HCT116 (cell line): ENCODE measurements around the gene TLX2. TPM values are rescaled to one million over a fixed set of nuclear protein-coding genes. Genes with fewer than 3 reads are reported as not detected.
A peak's percentile ranks its signal among the peaks of the same experiment; 100 is the strongest.

ENCODE experiments used
- ATAC-seq: fragments of 200-7000 bp; cut with Tn5 transposase; 2 replicates; pipeline ENCODE4 v1.9.1; 2020; ENCODE audit warnings: mild to moderate bottlenecking, moderate library complexity
- BruUV-seq: library from RNA; stranded (reverse); fragments of 400-500 nt; replicated peaks from 2 replicates; lab custom pipeline; 2021; lab: Mats Ljungman, UMichigan
- CTCF ChIA-PET: fragments of 300-600 bp; sonication (Branson Sonifier 250); formaldehyde crosslinking; loops from one replicate; lab custom pipeline; 2021; ENCODE audit warnings: antibody characterized with exemption; lab: Charles Lee
- POLR2A ChIA-PET: fragments of 300-600, 350-600 bp; sonication (Branson Sonifier 250); formaldehyde crosslinking; loops from one replicate; lab custom pipeline; 2021; ENCODE audit warnings: antibody characterized with exemption; lab: Charles Lee
- RAD21 ChIA-PET, 2 experiments: fragments of 300-600 bp; sonication (Branson Sonifier 250); formaldehyde crosslinking; loops; one replicate each; lab custom pipeline; 2023; ENCODE audit warnings: low total read pairs in 2 of 2; ENCODE audit not compliant: uncharacterized antibody in 2 of 2, unreplicated experiment in 2 of 2, low non-redundant PET in 1 of 2; lab: Charles Lee
- DNase-seq: peaks from one replicate; pipeline ENCODE4 v3.0.0-alpha.2; 2010; ENCODE audit warnings: low read depth, low spot score
- H2AFZ ChIP-seq: fragments of 200-600 bp; shearing (Covaris generic), sonication (generic); 2 replicates; pipeline ENCODE4 v1.6.1; 2017; ENCODE audit warnings: low read depth, mixed run types, mixed read lengths, antibody characterized with exemption, low read length; ENCODE audit not compliant: poor library complexity, severe bottlenecking
- H3K27ac ChIP-seq: 2 replicates; pipeline ENCODE4 v1.5.1; 2012; ENCODE audit warnings: low read depth, low read length
- H3K27me3 ChIP-seq: fragments of 200-600 bp; sonication (generic); 2 replicates; pipeline ENCODE4 v1.6.1; 2016; ENCODE audit warnings: mixed run types, low read length, mixed read lengths; ENCODE audit not compliant: insufficient read depth
- H3K36me3 ChIP-seq, 2 experiments: fragments of 200-500 bp in 1 of 2; fragments of 200-600 bp in 1 of 2; sonication (Bioruptor generic) in 1 of 2; sonication (generic) in 1 of 2; 2 replicates each; pipeline versions ENCODE4 v1.5.1 to v1.6.1; 2014 to 2016; ENCODE audit warnings: low read length in 2 of 2, inconsistent platforms in 1 of 2, mixed read lengths in 1 of 2, mixed run types in 1 of 2; ENCODE audit not compliant: insufficient read depth in 2 of 2, control insufficient read depth in 1 of 2
- H3K4me1 ChIP-seq, 2 experiments: fragments of 200-600 bp in 1 of 2; sonication (generic) in 1 of 2; 2 replicates each; pipeline versions ENCODE4 v1.5.1 to v1.6.1; 2012 to 2017; ENCODE audit warnings: low read length in 2 of 2, inconsistent platforms in 1 of 2, mild to moderate bottlenecking in 1 of 2, mixed read lengths in 1 of 2, mixed run types in 1 of 2, moderate library complexity in 1 of 2; ENCODE audit not compliant: insufficient read depth in 2 of 2, control insufficient read depth in 1 of 2
- H3K4me2 ChIP-seq: fragments of 200-600 bp; sonication (generic); 2 replicates; pipeline ENCODE4 v1.6.1; 2017; ENCODE audit warnings: mixed run types, low read length, mixed read lengths
- H3K4me3 ChIP-seq, 2 experiments: fragments of 200-600 bp in 1 of 2; sonication (generic) in 1 of 2; replicated peaks in 1 of 2; 2 replicates each; pipeline ENCODE4 v1.5.1; 2011 to 2016; ENCODE audit warnings: low read length in 2 of 2, control low read depth in 1 of 2, low read depth in 1 of 2, mild to moderate bottlenecking in 1 of 2, mixed read lengths in 1 of 2, mixed run types in 1 of 2
- H3K79me2 ChIP-seq: fragments of 200-600 bp; sonication (generic); 2 replicates; pipeline ENCODE4 v1.6.1; 2017; ENCODE audit warnings: mild to moderate bottlenecking, mixed run types, low read length, moderate library complexity, mixed read lengths; ENCODE audit not compliant: insufficient read depth
- H3K9ac ChIP-seq: fragments of 200-600 bp; sonication (generic); 2 replicates; pipeline ENCODE4 v1.6.1; 2016; ENCODE audit warnings: low read length, mixed read lengths
- H3K9me2 ChIP-seq: fragments of 200-600 bp; sonication (generic), shearing (Covaris generic); 2 replicates; pipeline ENCODE4 v1.6.1; 2017; ENCODE audit warnings: mixed run types, mild to moderate bottlenecking, moderate library complexity; ENCODE audit not compliant: insufficient read depth
- H3K9me3 ChIP-seq, 2 experiments: fragments of 200-500 bp in 1 of 2; fragments of 200-600 bp in 1 of 2; sonication (Bioruptor generic) in 1 of 2; sonication (generic) in 1 of 2; 2 replicates each; pipeline ENCODE4 v1.6.1; 2014 to 2017; ENCODE audit warnings: low read length in 2 of 2, mixed read lengths in 2 of 2, inconsistent platforms in 1 of 2, low read depth in 1 of 2, mild to moderate bottlenecking in 1 of 2, mixed run types in 1 of 2, moderate library complexity in 1 of 2; ENCODE audit not compliant: control insufficient read depth in 1 of 2, insufficient read depth in 1 of 2
- H4K20me1 ChIP-seq: fragments of 200-600 bp; sonication (generic), shearing (Covaris generic); 2 replicates; pipeline ENCODE4 v1.6.1; 2017; ENCODE audit warnings: mixed run types, mild to moderate bottlenecking, moderate library complexity; ENCODE audit not compliant: insufficient read depth
- EZH2 ChIP-seq: fragments of 200-600 bp; sonication (generic); IDR thresholded peaks from 2 replicates; pipeline ENCODE4 v1.6.1; 2017; ENCODE audit warnings: antibody characterized with exemption, mixed run types
- EZH2phosphoT487 ChIP-seq: fragments of 200-600 bp; IDR thresholded peaks from 2 replicates; pipeline ENCODE4 v1.6.1; 2018; ENCODE audit warnings: antibody characterized with exemption, borderline replicate concordance
- FOSL1 ChIP-seq: IDR thresholded peaks from 2 replicates; pipeline ENCODE4 v1.6.1; 2012; ENCODE audit warnings: low read depth
- JUND ChIP-seq: IDR thresholded peaks from 2 replicates; pipeline ENCODE4 v1.6.1; 2012
- RAD21 ChIP-seq: IDR thresholded peaks from 2 replicates; pipeline ENCODE4 v1.6.1; 2012; ENCODE audit warnings: low read depth, mild to moderate bottlenecking
- SIN3A ChIP-seq: IDR thresholded peaks from 2 replicates; pipeline ENCODE4 v1.6.1; 2012; ENCODE audit warnings: low read depth
- SP1 ChIP-seq: IDR thresholded peaks from 2 replicates; pipeline ENCODE4 v1.6.1; 2012; ENCODE audit warnings: low read depth
- TCF7L2 ChIP-seq: IDR thresholded peaks from 2 replicates; pipeline ENCODE4 v1.7.0; 2011; ENCODE audit warnings: borderline replicate concordance, inconsistent platforms; ENCODE audit not compliant: insufficient read depth, insufficient read length; ENCODE audit errors: extremely low read depth
- ZFX ChIP-seq: fragments of 450-650 bp; IDR thresholded peaks from 2 replicates; pipeline ENCODE4 v1.6.1; 2017
- intact Hi-C: fragments of 100-400 bp; cut with micrococcal nuclease; formaldehyde crosslinking; loops from 2 replicates; pipeline ENCODE4 v1.10.0; 2022
- total RNA-seq: library from RNA; stranded (reverse); gene quantifications from one replicate; pipeline ENCODE4 v1.2.1, GENCODE V29; 2021; ENCODE audit not compliant: unreplicated experiment
- TF ChIP-seq, protein P1 (sequence below): IDR thresholded peaks from 2 replicates; pipeline ENCODE4 v1.6.1; 2012; ENCODE audit warnings: low read depth
- TF ChIP-seq, protein P2 (sequence below): IDR thresholded peaks from 2 replicates; pipeline ENCODE4 v1.6.1; 2012
- TF ChIP-seq, protein P3 (sequence below), 3 experiments: fragments of 200-600 bp in 1 of 3; sonication (generic) in 1 of 3; IDR thresholded peaks in 2 of 3; conservative IDR thresholded peaks in 1 of 3; 2 replicates each; pipeline ENCODE4 v1.5.1; 2012 to 2017; ENCODE audit warnings: low read depth in 2 of 3, low read length in 2 of 3, antibody characterized with exemption in 1 of 3, borderline replicate concordance in 1 of 3, control low read depth in 1 of 3, mild to moderate bottlenecking in 1 of 3, mixed read lengths in 1 of 3, mixed run types in 1 of 3, moderate library complexity in 1 of 3; ENCODE audit not compliant: insufficient read depth in 1 of 3
- TF ChIP-seq, protein P4 (sequence below): IDR thresholded peaks from 2 replicates; pipeline ENCODE4 v1.6.1; 2011; ENCODE audit warnings: mild to moderate bottlenecking, low read length, moderate library complexity; ENCODE audit not compliant: insufficient replicate concordance; ENCODE audit errors: extremely low read depth
- TF ChIP-seq, protein P5 (sequence below): IDR thresholded peaks from 2 replicates; pipeline ENCODE4 v1.6.1; 2012

Gene TLX2
- total RNA-seq, 1 experiment from 2014 or later = not detected

DNA sequence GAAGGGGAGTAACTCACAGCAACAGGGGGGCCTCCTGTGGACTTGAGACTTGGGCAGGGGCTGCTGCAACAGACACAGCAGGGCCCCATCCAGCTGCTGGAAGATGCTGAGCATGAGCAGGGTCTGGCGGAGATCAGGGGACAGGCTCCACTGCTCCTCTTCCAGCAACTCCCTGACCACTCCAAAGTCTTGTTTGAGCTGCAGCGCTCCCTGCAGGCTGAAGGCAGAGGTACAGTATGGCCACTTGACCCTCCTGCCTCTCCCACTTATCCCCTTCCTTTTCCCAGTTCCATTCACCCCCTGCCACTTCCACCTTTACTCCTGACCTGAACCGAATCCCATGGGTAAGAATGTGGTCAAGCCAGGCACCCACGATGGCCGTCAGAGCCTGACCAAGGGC is 39.4 kb upstream of the TLX2 start:
- Histone ChIP-seq H3K9me3 (no peaks in the 10 kb centered on the region), H3K9me2 (no peaks in the 10 kb centered on the region), H2AFZ (no peak overlapping the region), H3K36me3 (peaks cover 15 to 17% of the 10 kb centered on the region in 2 experiments; a peak in 3 of 4 replicates), H3K9ac (no peak overlapping the region), H3K4me1 (peaks cover 12 to 18% of the 10 kb centered on the region in 2 experiments; a peak in 3 of 4 replicates), H4K20me1 (no peaks in the 10 kb centered on the region), H3K4me3 (no peak overlapping the region), H3K79me2 (peaks cover 10% of the 10 kb centered on the region), H3K4me2 (no peak overlapping the region), H3K27me3 (no peaks in the 10 kb centered on the region), H3K27ac (no peak overlapping the region)
- ATAC-seq (no peak), DNase-seq (no peak)
- TF ChIP-seq, protein P1, sequence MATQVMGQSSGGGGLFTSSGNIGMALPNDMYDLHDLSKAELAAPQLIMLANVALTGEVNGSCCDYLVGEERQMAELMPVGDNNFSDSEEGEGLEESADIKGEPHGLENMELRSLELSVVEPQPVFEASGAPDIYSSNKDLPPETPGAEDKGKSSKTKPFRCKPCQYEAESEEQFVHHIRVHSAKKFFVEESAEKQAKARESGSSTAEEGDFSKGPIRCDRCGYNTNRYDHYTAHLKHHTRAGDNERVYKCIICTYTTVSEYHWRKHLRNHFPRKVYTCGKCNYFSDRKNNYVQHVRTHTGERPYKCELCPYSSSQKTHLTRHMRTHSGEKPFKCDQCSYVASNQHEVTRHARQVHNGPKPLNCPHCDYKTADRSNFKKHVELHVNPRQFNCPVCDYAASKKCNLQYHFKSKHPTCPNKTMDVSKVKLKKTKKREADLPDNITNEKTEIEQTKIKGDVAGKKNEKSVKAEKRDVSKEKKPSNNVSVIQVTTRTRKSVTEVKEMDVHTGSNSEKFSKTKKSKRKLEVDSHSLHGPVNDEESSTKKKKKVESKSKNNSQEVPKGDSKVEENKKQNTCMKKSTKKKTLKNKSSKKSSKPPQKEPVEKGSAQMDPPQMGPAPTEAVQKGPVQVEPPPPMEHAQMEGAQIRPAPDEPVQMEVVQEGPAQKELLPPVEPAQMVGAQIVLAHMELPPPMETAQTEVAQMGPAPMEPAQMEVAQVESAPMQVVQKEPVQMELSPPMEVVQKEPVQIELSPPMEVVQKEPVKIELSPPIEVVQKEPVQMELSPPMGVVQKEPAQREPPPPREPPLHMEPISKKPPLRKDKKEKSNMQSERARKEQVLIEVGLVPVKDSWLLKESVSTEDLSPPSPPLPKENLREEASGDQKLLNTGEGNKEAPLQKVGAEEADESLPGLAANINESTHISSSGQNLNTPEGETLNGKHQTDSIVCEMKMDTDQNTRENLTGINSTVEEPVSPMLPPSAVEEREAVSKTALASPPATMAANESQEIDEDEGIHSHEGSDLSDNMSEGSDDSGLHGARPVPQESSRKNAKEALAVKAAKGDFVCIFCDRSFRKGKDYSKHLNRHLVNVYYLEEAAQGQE = no peak
- TF ChIP-seq EZH2 (no peak), RAD21 (peak; percentile 33), SP1 (no peak), JUND (no peak), TCF7L2 (no peak), EZH2phosphoT487 (no peak), ZFX (no peak), SIN3A (no peak), FOSL1 (no peak)
- TF ChIP-seq, protein P2, sequence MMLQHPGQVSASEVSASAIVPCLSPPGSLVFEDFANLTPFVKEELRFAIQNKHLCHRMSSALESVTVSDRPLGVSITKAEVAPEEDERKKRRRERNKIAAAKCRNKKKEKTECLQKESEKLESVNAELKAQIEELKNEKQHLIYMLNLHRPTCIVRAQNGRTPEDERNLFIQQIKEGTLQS = no peak
- TF ChIP-seq, protein P3, sequence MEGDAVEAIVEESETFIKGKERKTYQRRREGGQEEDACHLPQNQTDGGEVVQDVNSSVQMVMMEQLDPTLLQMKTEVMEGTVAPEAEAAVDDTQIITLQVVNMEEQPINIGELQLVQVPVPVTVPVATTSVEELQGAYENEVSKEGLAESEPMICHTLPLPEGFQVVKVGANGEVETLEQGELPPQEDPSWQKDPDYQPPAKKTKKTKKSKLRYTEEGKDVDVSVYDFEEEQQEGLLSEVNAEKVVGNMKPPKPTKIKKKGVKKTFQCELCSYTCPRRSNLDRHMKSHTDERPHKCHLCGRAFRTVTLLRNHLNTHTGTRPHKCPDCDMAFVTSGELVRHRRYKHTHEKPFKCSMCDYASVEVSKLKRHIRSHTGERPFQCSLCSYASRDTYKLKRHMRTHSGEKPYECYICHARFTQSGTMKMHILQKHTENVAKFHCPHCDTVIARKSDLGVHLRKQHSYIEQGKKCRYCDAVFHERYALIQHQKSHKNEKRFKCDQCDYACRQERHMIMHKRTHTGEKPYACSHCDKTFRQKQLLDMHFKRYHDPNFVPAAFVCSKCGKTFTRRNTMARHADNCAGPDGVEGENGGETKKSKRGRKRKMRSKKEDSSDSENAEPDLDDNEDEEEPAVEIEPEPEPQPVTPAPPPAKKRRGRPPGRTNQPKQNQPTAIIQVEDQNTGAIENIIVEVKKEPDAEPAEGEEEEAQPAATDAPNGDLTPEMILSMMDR (IDR thresholded peaks at IDR 0.05 in 2 of 3, conservative IDR thresholded peaks at IDR 0.05 in 1 of 3; ENCODE audit: borderline replicate concordance in 1 of 3, insufficient read depth in 1 of 3, low read depth in 2 of 3, low read length in 2 of 3) = peak in 2 of 3 experiments; percentile 57 to 58; a peak in 4 of 6 replicates
- TF ChIP-seq, protein P4, sequence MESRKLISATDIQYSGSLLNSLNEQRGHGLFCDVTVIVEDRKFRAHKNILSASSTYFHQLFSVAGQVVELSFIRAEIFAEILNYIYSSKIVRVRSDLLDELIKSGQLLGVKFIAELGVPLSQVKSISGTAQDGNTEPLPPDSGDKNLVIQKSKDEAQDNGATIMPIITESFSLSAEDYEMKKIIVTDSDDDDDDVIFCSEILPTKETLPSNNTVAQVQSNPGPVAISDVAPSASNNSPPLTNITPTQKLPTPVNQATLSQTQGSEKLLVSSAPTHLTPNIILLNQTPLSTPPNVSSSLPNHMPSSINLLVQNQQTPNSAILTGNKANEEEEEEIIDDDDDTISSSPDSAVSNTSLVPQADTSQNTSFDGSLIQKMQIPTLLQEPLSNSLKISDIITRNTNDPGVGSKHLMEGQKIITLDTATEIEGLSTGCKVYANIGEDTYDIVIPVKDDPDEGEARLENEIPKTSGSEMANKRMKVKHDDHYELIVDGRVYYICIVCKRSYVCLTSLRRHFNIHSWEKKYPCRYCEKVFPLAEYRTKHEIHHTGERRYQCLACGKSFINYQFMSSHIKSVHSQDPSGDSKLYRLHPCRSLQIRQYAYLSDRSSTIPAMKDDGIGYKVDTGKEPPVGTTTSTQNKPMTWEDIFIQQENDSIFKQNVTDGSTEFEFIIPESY = no peak
- TF ChIP-seq, protein P5, sequence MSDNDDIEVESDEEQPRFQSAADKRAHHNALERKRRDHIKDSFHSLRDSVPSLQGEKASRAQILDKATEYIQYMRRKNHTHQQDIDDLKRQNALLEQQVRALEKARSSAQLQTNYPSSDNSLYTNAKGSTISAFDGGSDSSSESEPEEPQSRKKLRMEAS = no peak
- POLR2A ChIA-PET = interaction anchor here (1.0 to 1.1 kb wide), 2 partner anchors 17 to 26 kb away, joined by 3 read pairs; partner anchors contain the start of gene WBP1
- no TSS peak for BruUV-seq
- RAD21 ChIA-PET = no interaction called here
- intact Hi-C loops = no loop called here
- CTCF ChIA-PET = interaction anchor here (1.0 to 1.8 kb wide), 3 partner anchors 8 to 140 kb away, joined by 3 to 6 read pairs (median 3); partner anchors contain the start of genes CCDC142, TTC31 and WBP1
